Stimulated activated naive CD4-positive, alpha-beta T cell (primary cell): ENCODE results near the gene CCDC57.
A peak's percentile ranks its signal among the peaks of the same experiment; 100 is the strongest.
"Not testable (repeated sequence)": the region's sequence is repeated elsewhere in the genome, so short reads cannot be mapped to it uniquely, and the experiment has no call there.

Experiments
- DNase-seq, 6 experiments: peaks; one replicate each; lab custom pipeline; 2025; lab: John Stamatoyannopoulos, UW

CCDC57 gene

DNA sequence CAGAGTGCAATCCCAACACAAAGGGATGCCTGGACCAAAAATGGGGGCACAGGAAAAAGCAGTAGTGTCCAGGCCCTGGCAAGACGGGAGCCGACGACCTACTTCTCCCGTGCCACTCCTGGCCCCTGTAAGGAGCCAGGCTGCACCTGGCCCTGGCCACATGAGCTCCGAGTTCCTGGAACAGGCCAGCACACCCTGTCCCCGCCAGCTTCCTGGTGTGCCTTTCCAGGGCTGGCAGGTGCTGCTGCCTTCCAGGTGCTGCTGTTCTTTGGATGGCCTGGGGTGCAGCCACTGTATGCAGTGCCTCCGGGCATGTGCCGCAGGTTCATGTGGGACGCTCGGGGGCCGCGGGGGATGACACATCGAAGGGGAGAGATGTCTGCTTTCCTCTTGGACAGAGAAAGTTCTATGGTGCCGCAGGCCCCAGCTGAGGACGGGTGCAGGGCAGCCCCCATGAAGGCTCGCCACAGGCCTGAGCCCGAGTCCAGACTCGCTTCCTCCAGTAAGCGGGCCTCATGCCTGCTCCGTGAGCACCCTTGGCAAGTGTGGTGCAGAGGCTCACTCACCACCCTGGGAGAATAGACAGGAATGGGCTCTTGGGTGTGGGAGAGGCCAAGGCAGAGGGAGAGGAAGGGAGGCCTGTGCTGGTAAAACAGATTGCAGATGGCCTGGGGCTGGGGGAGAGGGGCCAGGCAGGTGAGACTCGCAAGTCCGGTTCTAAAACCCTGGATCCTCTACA lies 59.9 kb downstream of the CCDC57 start:
- DNase-seq, result no peak

- no peak for DNase-seq
Measured at GRCh38 chr17:82152114-82152513, 60.5 kb downstream of the CCDC57 start.

- no peak for DNase-seq
Measured at GRCh38 chr17:82151106-82151957, 61.3 kb downstream of the CCDC57 start.

- DNase-seq, result no peak
Measured at GRCh38 chr17:82149401-82150099, 63.1 kb downstream of the CCDC57 start.

DNA sequence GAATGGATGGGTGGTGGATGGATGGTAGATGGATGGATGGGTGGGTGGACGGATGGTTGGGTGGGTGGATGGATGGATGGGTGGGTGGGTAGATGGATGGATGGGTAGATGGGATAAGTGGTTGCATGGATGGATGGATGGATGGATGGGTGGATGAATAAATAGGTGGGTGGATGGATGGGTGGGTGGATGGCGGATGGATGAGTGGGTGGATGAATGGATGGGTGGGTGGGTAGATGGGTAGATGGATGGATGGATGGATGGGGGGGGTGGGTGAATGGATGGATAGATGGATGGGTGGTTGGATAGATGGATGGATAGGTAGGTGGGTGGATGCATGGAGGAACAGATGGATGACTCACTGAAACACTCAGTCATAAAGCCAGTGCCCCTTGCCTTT lies 63.6 kb downstream of the CCDC57 start:
- no peak for DNase-seq

- no peak for DNase-seq
Measured at GRCh38 chr17:82148011-82148410, 64.6 kb downstream of the CCDC57 start.

- DNase-seq, result no peak
Measured at GRCh38 chr17:82146663-82147654, 65.7 kb downstream of the CCDC57 start.

DNA sequence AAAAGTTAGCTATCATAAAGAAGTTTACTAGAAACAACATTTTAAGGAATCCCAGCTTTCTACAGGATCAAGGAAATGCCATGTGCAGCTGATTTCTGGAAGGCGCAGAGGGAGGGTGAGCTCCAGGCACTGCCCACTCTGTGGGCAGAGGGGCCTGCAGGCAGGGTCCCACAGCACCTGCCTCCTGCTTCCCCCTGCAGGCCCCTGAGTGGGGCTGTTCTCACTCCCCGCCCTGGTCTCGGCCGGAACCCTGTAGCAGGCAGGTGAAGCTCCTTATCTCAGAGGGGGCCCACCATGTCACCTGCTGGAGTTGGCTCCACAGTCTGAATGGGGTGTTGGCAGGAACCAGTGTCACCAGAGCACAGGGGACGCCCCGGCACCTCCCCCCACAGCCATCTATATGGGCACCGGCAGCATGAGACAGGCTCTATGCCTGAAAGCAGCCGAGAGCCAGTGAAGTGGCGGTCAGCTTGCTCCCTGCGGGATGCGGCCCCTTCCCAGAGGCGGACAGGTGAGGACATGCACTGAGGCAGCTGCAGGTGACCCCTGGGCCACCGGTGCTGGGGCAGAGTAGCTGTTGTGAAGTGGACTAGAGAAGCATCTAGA lies 67.0 kb downstream of the CCDC57 start:
- DNase-seq, result no peak

DNA sequence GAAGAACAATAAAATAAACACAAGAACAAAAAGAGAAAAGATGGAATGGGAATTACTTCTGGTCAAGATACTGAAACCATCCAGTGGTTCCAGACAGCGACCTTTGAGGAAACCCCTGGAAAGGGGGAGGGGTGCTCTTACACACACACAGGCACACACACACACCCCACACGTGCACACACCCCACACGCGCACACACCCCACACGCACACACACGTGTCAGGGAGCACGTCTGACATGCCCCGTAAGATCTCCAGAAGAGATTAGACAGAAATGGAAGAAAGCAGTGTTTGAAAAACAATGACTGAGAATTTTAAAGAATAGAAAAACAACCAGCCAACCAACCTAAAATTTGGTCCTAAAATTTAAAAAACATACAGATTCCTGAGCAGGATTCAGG lies 69.3 kb downstream of the CCDC57 start:
- DNase-seq, result no peak

DNA sequence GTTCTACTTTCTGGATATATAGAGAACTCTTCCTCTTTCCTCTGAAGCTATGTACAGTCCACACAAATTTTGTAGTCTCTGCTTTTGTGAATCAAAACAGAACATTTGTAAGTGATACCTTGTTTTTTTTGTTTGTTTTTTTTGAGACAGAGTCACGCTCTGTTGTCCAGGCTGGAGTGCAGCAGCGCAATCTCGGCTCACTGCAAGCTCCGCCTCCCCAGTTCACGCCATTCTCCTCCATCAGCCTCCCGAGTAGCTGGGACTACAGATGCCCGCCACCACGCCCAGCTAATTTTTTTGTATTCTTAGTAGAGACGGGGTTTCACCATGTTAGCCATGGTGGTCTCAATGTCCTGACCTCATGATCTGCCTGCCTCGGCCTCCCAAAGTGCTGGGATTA lies 72.7 kb downstream of the CCDC57 start:
- not testable (repeated sequence) for DNase-seq

DNA sequence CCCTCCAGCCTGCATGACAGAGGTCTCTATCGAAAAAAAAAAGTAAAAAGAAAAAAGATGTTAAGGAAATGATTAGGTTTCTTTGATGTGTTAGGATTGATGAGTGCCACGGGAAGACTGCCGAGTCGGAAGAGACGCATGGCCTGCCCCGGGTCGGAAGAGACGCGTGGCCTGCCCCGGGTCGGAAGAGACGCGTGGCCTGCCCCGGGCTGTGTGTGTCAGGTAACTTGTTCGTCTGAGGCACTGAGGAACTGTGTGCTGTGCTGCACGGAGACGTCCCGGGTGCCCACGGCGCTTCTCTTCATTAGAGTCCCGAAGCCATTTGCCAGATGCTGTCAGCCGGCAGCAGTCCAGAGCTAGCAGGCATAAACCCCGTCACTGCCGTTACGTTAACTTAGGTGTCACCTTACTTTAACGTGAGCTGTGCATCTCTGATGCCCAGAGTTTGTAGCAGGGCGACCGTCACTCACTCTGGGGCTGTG lies 74.1 kb downstream of the CCDC57 start:
- no peak for DNase-seq

- DNase-seq, result no peak
Measured at GRCh38 chr17:82134101-82134500, 78.5 kb downstream of the CCDC57 start.

GRCh38 chr17:82133166-82133953 lies 79.3 kb downstream of the CCDC57 start:
- DNase-seq, result not testable (repeated sequence)

GRCh38 chr17:82129095-82129494 lies 83.5 kb downstream of the CCDC57 start:
- no peak for DNase-seq

DNA sequence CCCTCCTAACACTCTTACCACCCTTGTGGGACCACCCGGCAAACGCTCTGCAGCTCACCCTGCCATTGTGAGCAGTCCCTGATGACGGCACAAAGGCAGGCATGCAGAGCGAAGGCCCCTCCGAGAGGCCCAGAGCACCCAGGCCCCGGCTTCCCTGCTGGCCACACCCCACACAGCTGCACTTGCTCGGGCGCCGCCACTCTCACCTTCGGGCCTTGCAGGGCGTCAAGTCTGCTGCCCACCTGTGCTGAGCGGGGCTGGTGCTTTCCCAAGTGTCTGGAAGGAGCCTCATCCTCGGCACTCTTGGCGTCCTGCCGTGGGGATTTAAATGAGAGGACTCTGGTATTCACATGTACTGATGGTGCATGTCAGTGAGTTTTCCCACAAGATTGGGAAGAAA lies 84.4 kb downstream of the CCDC57 start:
- DNase-seq, result peak in 1 of 6 experiments; percentile 16

DNA sequence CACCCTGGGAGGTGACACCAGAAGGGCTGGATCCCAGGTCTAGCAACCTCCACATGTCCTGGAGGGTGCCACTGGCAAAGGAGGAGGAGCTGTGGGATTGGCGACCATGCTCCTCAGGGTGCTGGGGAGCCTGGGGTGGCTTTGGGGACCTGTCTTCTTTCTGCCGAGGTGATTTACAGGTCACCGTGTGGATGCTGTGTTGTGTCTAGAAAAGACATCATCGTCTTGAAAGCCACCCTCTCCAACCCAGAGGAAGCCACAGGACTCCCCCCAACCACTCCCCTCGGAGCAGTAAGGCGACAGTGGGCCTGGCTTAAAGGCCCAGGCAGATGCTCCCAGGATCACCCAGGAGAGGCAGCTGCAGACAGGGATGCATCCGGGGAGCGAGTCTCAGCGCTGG lies 84.9 kb downstream of the CCDC57 start:
- peak; percentile 25 to 81 (median 64) for DNase-seq

DNA sequence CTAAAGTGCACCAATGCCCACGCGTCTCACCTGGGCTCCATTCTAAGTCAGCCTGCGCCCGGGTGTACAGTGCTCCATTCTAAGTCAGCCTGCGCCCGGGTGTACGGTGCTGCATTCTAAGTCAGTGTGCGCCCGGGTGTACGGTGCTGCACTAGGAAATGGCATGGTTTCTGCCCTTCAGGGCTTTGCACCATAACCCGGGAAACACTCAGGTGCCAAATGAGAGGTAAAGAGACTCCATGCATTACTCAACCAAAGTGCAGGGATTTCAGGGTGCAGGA lies 85.4 kb downstream of the CCDC57 start:
- DNase-seq, result peak in 1 of 6 experiments; percentile 46

GRCh38 chr17:82126556-82127314 lies 85.9 kb downstream of the CCDC57 start:
- DNase-seq, result peak; percentile 86 to 99 (median 94)

DNA sequence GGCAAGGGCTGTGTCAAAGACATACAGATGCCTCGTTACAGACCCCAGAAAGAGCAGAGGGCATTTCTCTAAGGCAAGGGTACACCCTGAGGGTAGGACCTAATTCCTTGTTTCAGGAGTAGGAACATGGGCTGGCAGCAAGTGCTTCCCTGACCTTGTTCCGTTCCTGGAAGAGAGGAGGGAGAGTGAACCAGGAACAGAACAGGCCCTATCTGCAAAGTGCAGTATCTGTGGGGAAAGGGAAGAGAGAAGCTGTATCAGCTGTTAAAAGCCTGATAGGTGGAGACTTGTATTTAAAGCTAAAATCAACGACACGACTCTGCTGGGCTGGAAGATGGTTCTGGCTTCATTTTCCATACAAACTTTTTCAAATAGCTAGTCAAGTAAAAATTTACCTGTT lies 88.5 kb downstream of the CCDC57 start:
- DNase-seq, result no peak
